ENCODE data around the gene IFNA5.

The IFNA5 gene

DNA sequence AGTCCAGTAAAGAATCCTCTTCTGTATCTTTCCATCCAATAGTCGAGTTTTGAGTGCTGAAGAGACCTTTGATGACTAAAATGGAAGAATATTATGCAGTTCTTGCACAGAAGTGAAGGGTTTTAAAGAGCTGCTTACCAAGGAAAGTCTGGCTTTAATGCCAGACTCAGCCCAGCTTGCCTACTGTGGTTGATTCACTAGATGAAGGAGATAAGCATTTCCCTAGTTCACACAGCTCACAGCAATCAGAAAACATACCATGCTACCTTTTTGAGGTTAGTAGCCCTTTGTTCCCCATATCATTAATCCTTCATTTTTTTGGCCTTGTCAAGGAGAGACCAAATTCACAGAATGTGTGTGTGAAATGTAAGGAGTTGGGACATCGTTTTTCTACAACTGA lies 15.3 kb downstream of the IFNA5 start:
- no peak for DNase-seq

GRCh38 chr9:21287280-21287679 lies 17.8 kb downstream of the IFNA5 start:
- no peak for DNase-seq

GRCh38 chr9:21286659-21287058 lies 18.5 kb downstream of the IFNA5 start:
- DNase-seq: no peak

GRCh38 chr9:21286099-21286498 lies 19.0 kb downstream of the IFNA5 start:
- no peak for DNase-seq

DNA sequence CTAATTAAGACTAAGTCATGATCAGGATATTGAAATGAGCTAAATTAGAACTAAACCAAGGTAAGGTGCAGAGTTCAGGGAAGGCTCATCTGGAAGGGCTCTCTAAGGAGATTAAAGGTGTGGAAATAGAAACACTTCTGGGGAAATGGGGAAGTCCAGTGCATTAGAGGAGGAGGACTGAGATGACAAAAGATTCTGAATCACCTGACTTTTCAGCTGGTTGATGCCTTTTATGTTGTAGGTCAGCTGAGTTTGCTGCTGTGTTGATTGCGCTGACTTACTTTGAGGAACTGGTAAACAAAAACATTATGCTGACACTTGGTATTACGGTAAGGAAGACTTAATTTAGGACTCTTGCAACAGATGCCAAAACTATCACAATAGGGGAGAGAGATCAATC lies 23.8 kb downstream of the IFNA5 start:
- DNase-seq: no peak

GRCh38 chr9:21268347-21268657 lies 36.8 kb downstream of the IFNA5 start:
- no peak for DNase-seq

GRCh38 chr9:21267485-21268346 lies 37.4 kb downstream of the IFNA5 start:
- no peak for DNase-seq

DNA sequence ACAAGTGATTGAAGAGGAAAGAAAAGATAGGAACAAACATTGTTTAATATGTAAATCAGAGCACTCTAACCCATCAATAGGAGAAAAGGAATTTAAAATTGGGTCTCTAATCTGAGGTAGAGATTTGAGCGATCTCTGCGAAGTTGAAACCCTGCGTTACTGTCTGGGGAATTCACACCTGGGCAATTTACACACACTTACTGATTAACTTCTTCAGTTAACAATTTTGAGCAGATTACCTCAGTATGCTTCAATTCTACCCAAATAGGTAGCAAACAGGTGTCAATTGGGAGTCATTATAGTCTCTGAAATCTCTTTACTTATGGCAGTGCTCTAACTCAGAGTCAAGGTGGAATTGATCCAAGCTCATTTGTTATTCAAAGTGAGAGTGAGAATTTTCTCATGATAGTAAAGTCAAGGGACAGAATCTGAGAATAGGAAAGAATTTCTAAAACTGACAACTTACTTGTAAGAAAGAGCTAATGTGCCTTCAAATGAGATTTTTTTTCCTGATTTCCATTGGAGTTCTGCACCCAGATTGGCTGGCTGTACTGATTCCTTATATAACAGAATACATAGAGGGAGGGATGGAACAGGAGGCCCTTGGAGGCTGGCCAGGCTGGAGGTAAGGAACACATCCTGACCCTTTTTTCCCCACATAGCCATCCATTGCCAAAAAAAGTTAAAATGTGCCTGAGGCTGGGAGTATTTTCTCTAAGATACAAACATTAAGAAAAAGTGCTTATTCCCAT lies 38.2 kb downstream of the IFNA5 start:
- DNase-seq: no peak

GRCh38 chr9:21265421-21266189 lies 39.5 kb downstream of the IFNA5 start:
- DNase-seq: no peak

DNA sequence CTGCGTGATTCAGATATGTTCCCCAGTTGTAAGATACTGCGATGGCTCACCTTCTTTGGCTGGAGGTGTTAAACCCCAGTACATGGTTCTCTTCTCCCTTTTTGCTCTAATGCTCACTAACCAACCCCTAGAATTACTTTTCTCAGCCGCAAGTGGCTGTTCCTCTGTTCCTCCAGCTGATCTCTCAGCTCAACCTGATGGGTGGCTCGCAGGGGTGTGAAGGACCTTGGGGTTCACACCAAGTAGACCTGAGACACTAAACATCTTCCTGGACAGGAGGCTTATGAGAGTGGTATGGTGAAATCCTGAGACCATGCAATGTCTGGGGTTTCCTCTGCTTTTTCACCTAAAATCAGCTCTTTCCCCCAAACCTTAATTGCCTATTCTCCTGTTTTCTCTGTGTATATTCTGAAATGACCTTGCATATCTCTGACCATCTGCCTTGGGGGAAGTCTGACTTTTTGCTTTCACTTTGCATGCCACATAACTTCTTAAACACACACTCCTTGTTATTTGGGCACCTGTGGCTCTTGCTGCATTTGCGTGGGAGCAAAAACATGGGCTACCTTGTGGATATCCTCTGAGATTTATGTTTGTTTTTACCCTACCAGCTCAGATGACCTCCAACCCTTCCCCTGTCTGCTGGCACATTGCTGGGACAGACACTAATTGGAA lies 49.4 kb downstream of the IFNA5 start:
- no peak for DNase-seq

Data from kidney glomerular epithelial cell (primary cell).